ENCODE data around the gene ANKRD18A. TPM values are rescaled to one million over a fixed set of nuclear protein-coding genes. Genes with fewer than 3 reads are reported as not detected.
A peak's percentile ranks its signal among the peaks of the same experiment; 100 is the strongest.

The ANKRD18A gene
- total RNA-seq, 1 experiment from 2014 or later = 46.0 TPM

DNA sequence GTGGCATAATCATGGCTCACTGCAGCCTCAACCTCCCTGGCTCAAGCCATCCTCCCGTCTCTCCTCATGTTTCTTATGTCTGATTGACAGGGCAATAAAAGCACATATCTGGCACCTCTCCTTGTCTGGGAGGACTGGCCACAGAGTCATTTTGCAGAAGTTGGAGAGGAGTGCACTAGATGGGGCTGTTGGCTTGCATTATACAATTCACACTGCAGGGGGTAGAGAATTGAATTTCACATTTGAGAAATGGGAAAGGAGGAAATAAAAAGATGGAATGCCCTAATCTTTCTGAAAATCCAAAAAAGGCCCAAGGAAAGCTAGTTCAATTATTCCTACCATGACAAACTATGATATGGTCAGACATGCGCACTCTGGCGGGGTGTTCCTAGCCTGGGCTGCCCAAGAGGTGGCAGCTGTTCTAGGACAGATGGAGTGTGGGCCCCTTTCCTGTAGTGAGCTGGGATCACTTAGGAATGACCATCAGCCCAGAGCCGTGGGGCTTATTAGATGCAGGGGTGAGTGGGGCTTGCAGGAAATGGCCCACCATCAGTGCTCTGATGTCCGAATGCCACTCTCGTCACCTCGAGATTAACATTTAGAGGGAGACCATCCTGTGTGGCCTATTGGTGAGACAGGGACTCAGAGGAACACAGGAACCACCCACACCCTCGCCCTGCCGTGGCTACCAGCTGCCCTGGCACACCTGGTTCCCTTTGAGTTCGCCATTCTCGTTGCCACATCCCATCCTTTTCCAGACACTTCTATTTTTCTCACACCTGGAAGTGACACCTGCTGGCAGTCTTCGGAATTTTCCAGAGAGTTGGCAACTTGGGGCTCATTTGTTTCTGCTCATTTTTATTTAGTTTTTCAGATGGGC lies 21.8 kb upstream of the ANKRD18A start:
- Mint-ChIP-seq H3K36me3 (ENCODE audit: insufficient read depth, unreplicated experiment) (no peaks in the 10 kb centered on the region), H3K27ac (ENCODE audit: low read depth, unreplicated experiment) (no peak overlapping the region), H3K9me3 (ENCODE audit: unreplicated experiment) (no peaks in the 10 kb centered on the region), H3K4me3 (ENCODE audit: unreplicated experiment) (no peak overlapping the region), H3K4me1 (ENCODE audit: insufficient read depth, unreplicated experiment) (peaks cover 6% of the 10 kb centered on the region), H3K27me3 (ENCODE audit: insufficient read depth, unreplicated experiment) (no peaks in the 10 kb centered on the region)
- intact Hi-C loops (cut with micrococcal nuclease) = no loop called here
- no TSS peak for BruUV-seq (replicated peaks)
- TF ChIP-seq, protein P1, sequence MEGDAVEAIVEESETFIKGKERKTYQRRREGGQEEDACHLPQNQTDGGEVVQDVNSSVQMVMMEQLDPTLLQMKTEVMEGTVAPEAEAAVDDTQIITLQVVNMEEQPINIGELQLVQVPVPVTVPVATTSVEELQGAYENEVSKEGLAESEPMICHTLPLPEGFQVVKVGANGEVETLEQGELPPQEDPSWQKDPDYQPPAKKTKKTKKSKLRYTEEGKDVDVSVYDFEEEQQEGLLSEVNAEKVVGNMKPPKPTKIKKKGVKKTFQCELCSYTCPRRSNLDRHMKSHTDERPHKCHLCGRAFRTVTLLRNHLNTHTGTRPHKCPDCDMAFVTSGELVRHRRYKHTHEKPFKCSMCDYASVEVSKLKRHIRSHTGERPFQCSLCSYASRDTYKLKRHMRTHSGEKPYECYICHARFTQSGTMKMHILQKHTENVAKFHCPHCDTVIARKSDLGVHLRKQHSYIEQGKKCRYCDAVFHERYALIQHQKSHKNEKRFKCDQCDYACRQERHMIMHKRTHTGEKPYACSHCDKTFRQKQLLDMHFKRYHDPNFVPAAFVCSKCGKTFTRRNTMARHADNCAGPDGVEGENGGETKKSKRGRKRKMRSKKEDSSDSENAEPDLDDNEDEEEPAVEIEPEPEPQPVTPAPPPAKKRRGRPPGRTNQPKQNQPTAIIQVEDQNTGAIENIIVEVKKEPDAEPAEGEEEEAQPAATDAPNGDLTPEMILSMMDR (IDR thresholded peaks at IDR 0.05; ENCODE audit: unreplicated experiment) = peak; percentile 70
- POLR2A ChIA-PET = interaction anchor here (0.5 to 0.9 kb wide), 3 partner anchors 21 to 70 kb away, joined by 3 to 5 read pairs (median 4); partner anchors contain the start of gene ANKRD18A
- CTCF ChIA-PET = interaction anchor here (0.6 to 2.7 kb wide), 26 partner anchors 7 to 1084 kb away, joined by 3 to 17 read pairs (median 4); partner anchors contain the start of gene ANKRD18A
- peak; percentile 76 for DNase-seq (ENCODE audit: unreplicated experiment)

DNA sequence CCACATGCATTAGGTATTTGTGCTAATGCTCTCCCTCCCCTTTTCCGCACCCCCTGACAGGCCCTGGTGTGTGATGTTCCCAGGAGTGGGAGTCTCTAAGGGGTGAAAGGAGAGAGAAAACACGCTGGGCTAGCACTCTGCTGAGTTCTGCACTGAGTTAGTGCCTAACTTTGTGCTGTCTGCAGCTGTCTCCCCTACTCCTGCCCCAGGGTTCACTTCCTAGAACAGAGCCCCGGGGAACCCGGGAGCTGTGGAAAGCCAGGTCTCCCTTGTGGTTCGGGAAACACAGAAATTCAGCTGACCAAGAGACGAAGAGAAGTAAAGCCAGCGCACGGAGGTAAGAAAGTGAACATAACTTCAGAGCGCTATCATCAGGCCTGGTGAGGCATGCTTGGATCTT lies 20.7 kb upstream of the ANKRD18A start:
- H3K27ac Mint-ChIP-seq (ENCODE audit: low read depth, unreplicated experiment) = no peak overlapping the region
- CTCF ChIA-PET = interaction anchor here (0.5 to 2.7 kb wide), 9 partner anchors 10 to 1083 kb away, joined by 3 to 17 read pairs (median 4); partner anchors contain the start of gene ANKRD18A
- BruUV-seq (replicated peaks) = no TSS peak
- DNase-seq (ENCODE audit: unreplicated experiment) = no peak
- no peak overlapping the region for H3K4me3 Mint-ChIP-seq (ENCODE audit: unreplicated experiment)
- H3K4me1 Mint-ChIP-seq (ENCODE audit: insufficient read depth, unreplicated experiment) = peaks cover 6% of the 10 kb centered on the region
- intact Hi-C loops (cut with micrococcal nuclease) = no loop called here
- POLR2A ChIA-PET = no interaction called here
- no peaks in the 10 kb centered on the region for H3K36me3 Mint-ChIP-seq (ENCODE audit: insufficient read depth, unreplicated experiment)
- H3K27me3 Mint-ChIP-seq (ENCODE audit: insufficient read depth, unreplicated experiment) = no peaks in the 10 kb centered on the region
- TF ChIP-seq, protein P1 (IDR thresholded peaks at IDR 0.05; ENCODE audit: unreplicated experiment) = no peak
- no peaks in the 10 kb centered on the region for H3K9me3 Mint-ChIP-seq (ENCODE audit: unreplicated experiment)

DNA sequence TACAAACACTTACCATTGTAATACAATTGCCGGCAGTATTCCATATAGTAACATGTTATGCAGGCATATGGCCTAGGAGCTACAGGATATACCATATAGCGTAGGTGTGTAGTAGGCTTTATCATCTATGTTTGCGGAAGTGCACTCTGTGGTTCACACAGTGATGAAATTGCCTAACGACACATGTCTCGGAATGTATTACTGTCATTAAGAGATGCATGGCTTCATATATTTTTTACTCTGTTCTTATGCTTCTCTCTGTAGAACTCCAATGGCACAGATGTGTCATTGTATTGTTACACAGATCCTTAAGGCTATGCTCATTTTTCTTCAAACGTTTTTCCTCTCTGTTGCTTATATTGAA lies 19.2 kb upstream of the ANKRD18A start:
- POLR2A ChIA-PET = interaction anchor here (1.0 kb wide), 1 partner anchor 18 kb away, joined by 3 read pairs; no protein-coding TSS in a partner anchor

More for the DNA sequence above, 19.2 kb upstream of the ANKRD18A start:
- H3K27ac Mint-ChIP-seq (ENCODE audit: low read depth, unreplicated experiment) = no peak overlapping the region
- CTCF ChIA-PET = interaction anchor here (1.6 kb wide), 1 partner anchor 19 kb away, joined by 3 read pairs; no protein-coding TSS in a partner anchor
- intact Hi-C loops (cut with micrococcal nuclease) = no loop called here
- no peaks in the 10 kb centered on the region for H3K9me3 Mint-ChIP-seq (ENCODE audit: unreplicated experiment)
- no TSS peak for BruUV-seq (replicated peaks)
- H3K4me3 Mint-ChIP-seq (ENCODE audit: unreplicated experiment) = no peak overlapping the region
- DNase-seq (ENCODE audit: unreplicated experiment) = no peak
- no peaks in the 10 kb centered on the region for H3K27me3 Mint-ChIP-seq (ENCODE audit: insufficient read depth, unreplicated experiment)
- TF ChIP-seq, protein P1 (IDR thresholded peaks at IDR 0.05; ENCODE audit: unreplicated experiment) = no peak
- H3K36me3 Mint-ChIP-seq (ENCODE audit: insufficient read depth, unreplicated experiment) = no peaks in the 10 kb centered on the region
- peaks cover 6% of the 10 kb centered on the region for H3K4me1 Mint-ChIP-seq (ENCODE audit: insufficient read depth, unreplicated experiment)
